Calu3 (cell line): ENCODE data around the gene DYNLT2. TPM values are rescaled to one million over a fixed set of nuclear protein-coding genes. Genes with fewer than 3 reads are reported as not detected.

Source experiments
- BruUV-seq: library from RNA; stranded (reverse); fragments of 400-500 nt; replicated peaks from 2 replicates; lab custom pipeline; 2021; lab: Mats Ljungman, UMichigan
- CTCF ChIA-PET: fragments of 300-600 bp; sonication (Branson Sonifier 250); formaldehyde crosslinking; loops from one replicate; lab custom pipeline; 2022; ENCODE audit warnings: antibody characterized with exemption; lab: Charles Lee
- DNase-seq: peaks from one replicate; pipeline ENCODE4 v3.0.0; 2022
- H3K27ac Mint-ChIP-seq: one replicate; pipeline ENCODE4 v1.8.0; 2022; ENCODE audit warnings: mixed read lengths; ENCODE audit not compliant: unreplicated experiment
- H3K27me3 Mint-ChIP-seq: one replicate; pipeline ENCODE4 v1.8.0; 2022; ENCODE audit warnings: mixed read lengths; ENCODE audit not compliant: unreplicated experiment
- H3K36me3 Mint-ChIP-seq: one replicate; pipeline ENCODE4 v1.8.0; 2022; ENCODE audit warnings: mild to moderate bottlenecking, moderate library complexity, mixed read lengths; ENCODE audit not compliant: insufficient read depth, unreplicated experiment
- H3K4me1 Mint-ChIP-seq: one replicate; pipeline ENCODE4 v1.8.0; 2022; ENCODE audit warnings: mild to moderate bottlenecking, low read depth, mixed read lengths; ENCODE audit not compliant: unreplicated experiment
- H3K4me3 Mint-ChIP-seq: one replicate; pipeline ENCODE4 v1.8.0; 2022; ENCODE audit warnings: mild to moderate bottlenecking, low read depth, moderate library complexity, mixed read lengths; ENCODE audit not compliant: unreplicated experiment
- H3K9me3 Mint-ChIP-seq: one replicate; pipeline ENCODE4 v1.8.0; 2022; ENCODE audit warnings: low read depth, mixed read lengths; ENCODE audit not compliant: unreplicated experiment
- CTCF ChIP-seq: fragments of 200-600 bp; IDR thresholded peaks from one replicate; pipeline ENCODE4 v1.8.0; 2022; ENCODE audit warnings: antibody characterized with exemption; ENCODE audit not compliant: unreplicated experiment
- intact Hi-C: fragments of 100-400 bp; cut with micrococcal nuclease; formaldehyde crosslinking; loops from one replicate; pipeline ENCODE4 v1.10.0; 2022; ENCODE audit not compliant: unreplicated experiment
- total RNA-seq: library from RNA; stranded (reverse); gene quantifications from 2 replicates; pipeline ENCODE4 v1.2.3, GENCODE V29; 2022

The DYNLT2 gene
- total RNA-seq, 1 experiment from 2014 or later = 3.4 TPM

GRCh38 chr6:169778646-169779045 lies 27.3 kb upstream of the DYNLT2 start:
- no peaks in the 10 kb centered on the region for H3K27me3 Mint-ChIP-seq
- H3K27ac Mint-ChIP-seq = no peak overlapping the region
- H3K36me3 Mint-ChIP-seq = peaks cover 8% of the 10 kb centered on the region
- CTCF ChIA-PET = no interaction called here
- intact Hi-C loops = no loop called here
- H3K4me3 Mint-ChIP-seq = no peak overlapping the region
- DNase-seq = no peak
- H3K4me1 Mint-ChIP-seq = no peaks in the 10 kb centered on the region
- H3K9me3 Mint-ChIP-seq = no peaks in the 10 kb centered on the region
- BruUV-seq = no TSS peak
- no peak for TF ChIP-seq CTCF

- DNase-seq = no peak
- H3K4me3 Mint-ChIP-seq = no peak overlapping the region
- H3K27ac Mint-ChIP-seq = no peak overlapping the region
- peaks cover 5% of the 10 kb centered on the region for H3K36me3 Mint-ChIP-seq
- no peaks in the 10 kb centered on the region for H3K27me3 Mint-ChIP-seq
- no peaks in the 10 kb centered on the region for H3K4me1 Mint-ChIP-seq
- no peak for TF ChIP-seq CTCF
- no TSS peak for BruUV-seq
- CTCF ChIA-PET = no interaction called here
- no peaks in the 10 kb centered on the region for H3K9me3 Mint-ChIP-seq
- intact Hi-C loops = no loop called here
These were observed 26.5 kb upstream of the DYNLT2 start for GRCh38 chr6:169777896-169778295.

- CTCF ChIA-PET = no interaction called here
These were observed 25.0 kb upstream of the DYNLT2 start for GRCh38 chr6:169776379-169776778.

GRCh38 chr6:169775321-169775720 lies 23.9 kb upstream of the DYNLT2 start:
- Mint-ChIP-seq H3K4me1 (no peaks in the 10 kb centered on the region), H3K4me3 (no peak overlapping the region), H3K36me3 (peaks cover 5% of the 10 kb centered on the region), H3K27me3 (no peaks in the 10 kb centered on the region), H3K27ac (no peak overlapping the region), H3K9me3 (no peaks in the 10 kb centered on the region)
- no TSS peak for BruUV-seq
- CTCF ChIA-PET = no interaction called here
- intact Hi-C loops = no loop called here
- TF ChIP-seq CTCF = no peak
- no peak for DNase-seq

More at GRCh38 chr6:169776379-169776778, 25.0 kb upstream of the DYNLT2 start:
- DNase-seq = no peak
- Mint-ChIP-seq H3K9me3 (no peaks in the 10 kb centered on the region), H3K36me3 (peaks cover 5% of the 10 kb centered on the region), H3K27ac (no peak overlapping the region), H3K4me3 (no peak overlapping the region), H3K27me3 (no peaks in the 10 kb centered on the region), H3K4me1 (no peaks in the 10 kb centered on the region)
- no TSS peak for BruUV-seq
- no peak for TF ChIP-seq CTCF
- intact Hi-C loops = no loop called here

- no peak overlapping the region for H3K4me3 Mint-ChIP-seq
- peaks cover 5% of the 10 kb centered on the region for H3K36me3 Mint-ChIP-seq
- no peaks in the 10 kb centered on the region for H3K9me3 Mint-ChIP-seq
- intact Hi-C loops = no loop called here
- CTCF ChIA-PET = no interaction called here
- no peak for DNase-seq
- no peaks in the 10 kb centered on the region for H3K4me1 Mint-ChIP-seq
- no TSS peak for BruUV-seq
- no peak for TF ChIP-seq CTCF
- H3K27ac Mint-ChIP-seq = no peak overlapping the region
- H3K27me3 Mint-ChIP-seq = no peaks in the 10 kb centered on the region
These were observed 23.0 kb upstream of the DYNLT2 start for GRCh38 chr6:169774347-169774746.
